Fibroblast of pulmonary artery (primary cell): ENCODE results near the gene NIT2.
A peak's percentile ranks its signal among the peaks of the same experiment; 100 is the strongest.
"Not testable (repeated sequence)": the region's sequence is repeated elsewhere in the genome, so short reads cannot be mapped to it uniquely, and the experiment has no call there.

Source experiments
- DNase-seq: peaks from one replicate; pipeline ENCODE4 v3.0.0-alpha.2; 2010; ENCODE audit warnings: low read depth
- H3K4me3 ChIP-seq: replicated peaks from 2 replicates; pipeline ENCODE4 v1.5.1; 2011; ENCODE audit warnings: low read depth, mild to moderate bottlenecking, control low read depth, low read length, moderate library complexity
- CTCF ChIP-seq: IDR thresholded peaks from 2 replicates; pipeline ENCODE4 v1.5.1; 2011; ENCODE audit warnings: mild to moderate bottlenecking, control low read depth, low read length, inconsistent platforms; ENCODE audit errors: missing control alignments

NIT2 gene

DNA sequence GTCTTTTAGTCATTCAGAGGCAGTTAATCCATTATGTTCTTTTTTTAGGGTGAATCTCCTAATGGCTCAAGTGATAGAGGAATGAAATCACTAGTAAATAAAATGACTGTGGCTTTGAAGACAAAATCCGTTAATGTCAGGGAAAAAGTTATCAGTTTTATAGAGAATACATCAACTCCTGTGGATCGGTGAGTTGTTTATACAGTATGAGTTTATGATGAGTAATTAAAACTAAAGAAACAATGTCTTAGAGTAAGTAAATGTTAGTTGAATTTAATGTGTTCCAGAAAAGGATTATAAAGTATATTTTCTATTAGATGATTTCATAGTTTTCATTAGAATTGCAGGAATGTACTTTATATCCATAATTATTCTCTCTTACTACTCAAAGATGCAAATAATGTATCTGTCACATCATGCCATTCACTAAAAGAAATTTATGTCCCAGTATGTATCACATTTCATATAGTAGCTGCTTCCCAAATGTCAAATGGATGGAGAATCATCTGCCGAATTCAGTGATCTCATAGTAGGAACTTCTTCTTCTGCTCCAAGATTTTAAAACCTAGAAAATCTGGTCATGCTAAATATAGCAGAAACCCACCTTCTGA is 24.1 kb upstream of the NIT2 start:
- no peak overlapping the region for H3K4me3 ChIP-seq
- no peak for DNase-seq
- TF ChIP-seq CTCF, result no peak

DNA sequence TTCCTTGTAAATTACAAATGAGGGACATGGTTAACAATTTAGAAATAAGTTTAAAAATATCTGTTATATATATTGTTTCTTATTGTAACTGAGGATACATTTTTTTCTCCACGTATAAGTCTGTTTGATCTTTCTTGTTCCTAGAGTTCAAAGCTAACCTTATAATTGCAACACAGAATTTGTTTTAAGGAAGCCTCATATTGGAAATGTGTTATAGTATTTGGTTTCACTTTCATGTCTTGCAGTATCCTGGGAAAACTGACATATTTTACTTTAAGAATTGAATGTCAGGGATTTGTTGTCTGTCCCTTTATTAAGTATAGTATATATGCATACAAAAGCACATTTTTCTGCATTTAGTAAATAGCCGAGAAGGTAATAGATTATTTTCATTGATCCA is 23.5 kb upstream of the NIT2 start:
- no peak for DNase-seq
- TF ChIP-seq CTCF, result no peak
- H3K4me3 ChIP-seq, result no peak overlapping the region

- peak; percentile 81 for DNase-seq
Measured at GRCh38 chr3:100316641-100317069, 17.9 kb upstream of the NIT2 start.

DNA sequence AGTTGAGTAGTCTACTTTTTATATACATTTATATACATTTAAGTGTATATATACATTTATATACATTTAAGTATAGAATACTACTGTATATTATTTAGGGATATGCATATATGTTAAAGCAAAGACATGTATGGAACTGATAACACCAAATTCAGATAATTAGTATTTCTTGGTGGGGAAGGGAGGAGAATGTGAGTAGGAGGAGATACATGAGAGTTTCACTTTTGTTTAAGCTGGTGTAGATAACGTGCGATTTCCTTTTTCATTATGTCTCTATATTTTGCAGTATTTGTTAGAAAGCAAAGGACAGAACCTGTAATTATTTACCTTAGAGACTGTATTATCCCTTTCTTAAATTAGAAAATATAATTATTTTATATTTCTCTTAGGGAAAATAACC is 16.6 kb upstream of the NIT2 start:
- H3K4me3 ChIP-seq, result no peak overlapping the region
- no peak for DNase-seq
- no peak for TF ChIP-seq CTCF

More at GRCh38 chr3:100316641-100317069, 17.9 kb upstream of the NIT2 start:
- peak; percentile 71 for TF ChIP-seq CTCF
- H3K4me3 ChIP-seq, result no peak overlapping the region

DNA sequence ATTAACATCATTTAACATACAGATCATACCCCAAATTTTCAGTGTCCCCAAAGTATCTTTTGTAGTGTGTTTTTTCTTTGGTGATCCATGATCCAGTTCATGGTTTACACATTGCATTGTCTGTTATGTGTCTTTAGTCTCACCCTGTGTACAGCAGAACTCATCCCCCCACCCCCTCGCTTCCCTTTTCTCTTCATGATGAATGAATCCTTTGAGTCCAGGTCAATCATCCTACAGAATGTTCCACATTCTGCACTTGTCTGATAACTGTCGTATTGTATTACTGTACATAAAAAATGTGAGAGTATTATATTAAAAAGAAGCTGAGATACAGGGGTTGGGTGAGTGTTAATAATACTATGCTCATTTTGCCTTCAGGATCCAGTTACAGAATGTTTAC is 14.6 kb upstream of the NIT2 start:
- no peak overlapping the region for H3K4me3 ChIP-seq
- no peak for TF ChIP-seq CTCF
- DNase-seq, result no peak

DNA sequence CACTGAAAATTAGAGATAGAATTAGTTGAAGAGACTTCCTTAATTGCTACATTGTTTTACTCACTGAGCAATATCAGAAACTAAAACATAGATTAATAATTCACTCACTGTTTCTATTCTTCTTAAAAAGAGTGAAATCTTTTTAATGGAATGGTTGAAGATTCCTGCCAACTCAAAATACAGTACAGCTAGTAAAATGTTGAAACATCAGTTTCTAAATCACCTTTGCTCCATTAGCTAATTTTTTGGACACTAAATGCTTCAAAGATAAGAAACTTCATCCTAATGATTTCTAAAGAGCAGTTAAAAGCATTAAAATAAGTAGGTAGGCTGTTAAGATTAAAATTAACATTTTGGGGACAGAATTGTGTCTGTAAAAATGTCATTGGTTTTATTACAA is 10.5 kb upstream of the NIT2 start:
- DNase-seq, result no peak
- no peak overlapping the region for H3K4me3 ChIP-seq
- no peak for TF ChIP-seq CTCF

GRCh38 chr3:100325827-100326226 is 8.7 kb upstream of the NIT2 start:
- H3K4me3 ChIP-seq, result no peak overlapping the region
- no peak for DNase-seq
- TF ChIP-seq CTCF, result no peak

DNA sequence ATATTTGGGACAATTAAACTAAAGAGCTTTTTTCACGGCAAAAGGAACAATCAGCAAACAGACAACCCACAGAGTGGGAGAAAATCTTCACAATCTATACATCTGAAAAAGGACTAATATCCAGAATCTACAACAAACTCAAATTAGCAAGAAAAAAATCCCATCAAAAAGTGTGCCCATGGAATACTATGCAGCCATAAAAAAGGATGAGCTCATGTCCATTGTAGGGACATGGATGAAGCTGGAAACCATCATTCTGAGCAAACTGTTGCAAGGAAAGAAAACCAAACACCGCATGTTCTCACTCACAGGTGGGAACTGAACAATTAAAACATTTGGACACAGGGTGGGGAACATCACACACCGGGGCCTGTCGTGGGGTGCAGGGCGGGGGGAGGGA is 7.2 kb upstream of the NIT2 start:
- not testable (repeated sequence) for H3K4me3 ChIP-seq, DNase-seq
